WTC11 (cell line): ENCODE measurements around the gene NPIPB6. TPM values are rescaled to one million over a fixed set of nuclear protein-coding genes. Genes with fewer than 3 reads are reported as not detected.

Experiments used
- ATAC-seq: fragments of 200-7000 bp; cut with Tn5 transposase; 2 replicates; pipeline ENCODE4 v1.10.0; 2021; ENCODE audit warnings: mild to moderate bottlenecking, moderate library complexity
- CTCF ChIA-PET: fragments of 300-600 bp; sonication (Branson Sonifier 250); formaldehyde crosslinking; loops from one replicate; lab custom pipeline; 2021; ENCODE audit warnings: antibody characterized with exemption; lab: Charles Lee
- POLR2A ChIA-PET: fragments of 350-600 bp; sonication (Branson Sonifier 250); formaldehyde crosslinking; loops from one replicate; lab custom pipeline; 2021; ENCODE audit warnings: antibody characterized with exemption; lab: Charles Lee
- DNase-seq: peaks from one replicate; pipeline ENCODE4 v3.0.0; 2021; ENCODE audit warnings: low spot score
- H3K27ac Mint-ChIP-seq: 2 replicates; pipeline ENCODE4 v1.8.0; 2021; ENCODE audit warnings: mixed read lengths
- H3K27me3 Mint-ChIP-seq: 2 replicates; pipeline ENCODE4 v1.8.0; 2021; ENCODE audit warnings: low read depth, mild to moderate bottlenecking, moderate library complexity, mixed read lengths
- H3K36me3 Mint-ChIP-seq: 2 replicates; pipeline ENCODE4 v1.8.0; 2021; ENCODE audit warnings: mixed read lengths
- H3K4me1 Mint-ChIP-seq: 2 replicates; pipeline ENCODE4 v1.8.0; 2022; ENCODE audit warnings: mixed read lengths
- H3K4me3 Mint-ChIP-seq: 2 replicates; pipeline ENCODE4 v1.8.0; 2021; ENCODE audit warnings: mild to moderate bottlenecking, moderate library complexity, mixed read lengths
- H3K9me3 Mint-ChIP-seq: 2 replicates; pipeline ENCODE4 v1.8.0; 2021; ENCODE audit warnings: mixed read lengths
- GRHL2 ChIP-seq: fragments of 250-450 bp; sonication (Bioruptor Pico); IDR thresholded peaks from 2 replicates; pipeline ENCODE4 v1.8.0; 2022; ENCODE audit warnings: mild to moderate bottlenecking, moderate library complexity; ENCODE audit not compliant: insufficient replicate concordance, severe bottlenecking
- HMGA2 ChIP-seq: fragments of 250-450 bp; sonication (Bioruptor Pico); IDR thresholded peaks from 2 replicates; pipeline ENCODE4 v1.4.0; 2021; ENCODE audit warnings: mild to moderate bottlenecking, moderate library complexity
- JAZF1 ChIP-seq: fragments of 250-450 bp; sonication (Bioruptor Pico); IDR thresholded peaks from 2 replicates; pipeline ENCODE4 v1.9.0; 2021; ENCODE audit warnings: moderate library complexity, mild to moderate bottlenecking, inconsistent platforms
- JUN ChIP-seq: sonication (generic); formaldehyde crosslinking; IDR thresholded peaks from 2 replicates; pipeline ENCODE4 v1.8.0; 2023; ENCODE audit warnings: mild to moderate bottlenecking, missing genetic modification reagents
- KAT7 ChIP-seq: sonication (generic); formaldehyde crosslinking; IDR thresholded peaks from 2 replicates; pipeline ENCODE4 v1.8.1; 2023; ENCODE audit warnings: missing genetic modification reagents, mild to moderate bottlenecking, borderline replicate concordance
- RORB ChIP-seq: fragments of 250-450 bp; sonication (Bioruptor Pico); IDR thresholded peaks from 2 replicates; pipeline ENCODE4 v1.9.0; 2021; ENCODE audit warnings: mild to moderate bottlenecking
- SMAD3 ChIP-seq: sonication (generic); formaldehyde crosslinking; IDR thresholded peaks from 2 replicates; pipeline ENCODE4 v1.8.0; 2022; ENCODE audit warnings: missing genetic modification reagents, mild to moderate bottlenecking, borderline replicate concordance
- ZNF138 ChIP-seq: sonication (generic); formaldehyde crosslinking; conservative IDR thresholded peaks from 2 replicates; pipeline ENCODE4 v1.8.1; 2022; ENCODE audit warnings: mild to moderate bottlenecking, moderate library complexity, missing genetic modification reagents
- ZNF263 ChIP-seq: sonication (generic); formaldehyde crosslinking; IDR thresholded peaks from 2 replicates; pipeline ENCODE4 v1.8.1; 2022; ENCODE audit warnings: low read depth, mild to moderate bottlenecking, moderate library complexity, missing genetic modification reagents
- total RNA-seq: library from RNA; stranded (reverse); gene quantifications from 3 replicates; pipeline ENCODE4 v1.2.3, GENCODE V29; 2021
- TF ChIP-seq, protein P1 (sequence below): fragments of 250-450 bp; sonication (Bioruptor Pico); IDR thresholded peaks from 2 replicates; pipeline ENCODE4 v1.9.0; 2021; ENCODE audit warnings: mild to moderate bottlenecking
- TF ChIP-seq, protein P2 (sequence below): fragments of 200-600 bp; IDR thresholded peaks from 2 replicates; pipeline ENCODE4 v1.8.0; 2022; ENCODE audit warnings: antibody characterized with exemption
- TF ChIP-seq, protein P3 (sequence below): sonication (generic); formaldehyde crosslinking; conservative IDR thresholded peaks from 2 replicates; pipeline ENCODE4 v1.8.1; 2022; ENCODE audit warnings: mild to moderate bottlenecking, missing genetic modification reagents
- TF ChIP-seq, protein P4 (sequence below): sonication (generic); formaldehyde crosslinking; IDR thresholded peaks from 2 replicates; pipeline ENCODE4 v1.8.1; 2023; ENCODE audit warnings: mild to moderate bottlenecking, missing genetic modification reagents
- TF ChIP-seq, protein P5 (sequence below): sonication (generic); formaldehyde crosslinking; IDR thresholded peaks from 2 replicates; pipeline ENCODE4 v1.8.0; 2022; ENCODE audit warnings: mild to moderate bottlenecking, missing genetic modification reagents
- TF ChIP-seq, protein P6 (sequence below): fragments of 250-450 bp; sonication (Bioruptor Pico); IDR thresholded peaks from 2 replicates; pipeline ENCODE4 v1.9.0; 2021; ENCODE audit warnings: mild to moderate bottlenecking, borderline replicate concordance

Gene NPIPB6
- total RNA-seq, 1 experiment from 2014 or later = 0.83 TPM

DNA sequence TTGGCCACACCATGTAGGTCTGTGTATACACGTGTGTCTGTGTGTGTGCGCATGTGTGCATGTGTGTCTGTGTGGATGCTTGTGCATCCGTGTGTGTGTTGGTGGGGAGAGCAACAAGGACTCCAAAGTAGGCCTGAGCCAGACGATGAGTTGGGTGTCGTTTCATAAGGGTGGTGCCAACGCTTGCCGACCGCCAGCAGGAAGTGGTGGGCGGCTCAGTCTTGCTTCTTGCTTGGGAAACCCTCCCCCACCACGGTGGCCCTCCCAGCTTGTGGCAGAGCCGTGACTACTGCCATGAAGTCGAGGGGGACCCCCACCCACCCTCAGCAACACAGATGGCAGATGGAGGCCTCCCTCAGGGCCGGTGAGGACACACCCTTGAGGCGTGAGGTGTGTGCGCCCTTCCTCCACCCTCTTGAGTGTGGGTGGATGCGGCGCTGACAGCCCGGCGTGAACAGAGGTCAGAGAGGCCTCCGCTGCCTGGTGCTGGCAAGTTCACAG is 53.4 kb downstream of the NPIPB6 start:
- Mint-ChIP-seq H3K9me3 (no peaks in the 10 kb centered on the region; the same call in 1 of the 2 replicates), H3K36me3 (peaks cover 35% of the 10 kb centered on the region), H3K4me1 (no peaks in the 10 kb centered on the region), H3K27me3 (no peaks in the 10 kb centered on the region), H3K4me3 (no peak overlapping the region), H3K27ac (no peak overlapping the region)
- no peak for DNase-seq
- no peak for ATAC-seq
- ChIA-PET CTCF (interaction anchor here (4.4 kb wide), 1 partner anchor 12 kb away, joined by 18 read pairs; no protein-coding TSS in a partner anchor), POLR2A (no interaction called here)
- TF ChIP-seq RORB (CRISPR knock-in tag) = no peak
- TF ChIP-seq HMGA2 (CRISPR knock-in tag) = no peak
- TF ChIP-seq ZNF263 = no peak
- TF ChIP-seq, protein P1, sequence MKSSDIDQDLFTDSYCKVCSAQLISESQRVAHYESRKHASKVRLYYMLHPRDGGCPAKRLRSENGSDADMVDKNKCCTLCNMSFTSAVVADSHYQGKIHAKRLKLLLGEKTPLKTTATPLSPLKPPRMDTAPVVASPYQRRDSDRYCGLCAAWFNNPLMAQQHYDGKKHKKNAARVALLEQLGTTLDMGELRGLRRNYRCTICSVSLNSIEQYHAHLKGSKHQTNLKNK (CRISPR knock-in tag) = no peak
- TF ChIP-seq, protein P2, sequence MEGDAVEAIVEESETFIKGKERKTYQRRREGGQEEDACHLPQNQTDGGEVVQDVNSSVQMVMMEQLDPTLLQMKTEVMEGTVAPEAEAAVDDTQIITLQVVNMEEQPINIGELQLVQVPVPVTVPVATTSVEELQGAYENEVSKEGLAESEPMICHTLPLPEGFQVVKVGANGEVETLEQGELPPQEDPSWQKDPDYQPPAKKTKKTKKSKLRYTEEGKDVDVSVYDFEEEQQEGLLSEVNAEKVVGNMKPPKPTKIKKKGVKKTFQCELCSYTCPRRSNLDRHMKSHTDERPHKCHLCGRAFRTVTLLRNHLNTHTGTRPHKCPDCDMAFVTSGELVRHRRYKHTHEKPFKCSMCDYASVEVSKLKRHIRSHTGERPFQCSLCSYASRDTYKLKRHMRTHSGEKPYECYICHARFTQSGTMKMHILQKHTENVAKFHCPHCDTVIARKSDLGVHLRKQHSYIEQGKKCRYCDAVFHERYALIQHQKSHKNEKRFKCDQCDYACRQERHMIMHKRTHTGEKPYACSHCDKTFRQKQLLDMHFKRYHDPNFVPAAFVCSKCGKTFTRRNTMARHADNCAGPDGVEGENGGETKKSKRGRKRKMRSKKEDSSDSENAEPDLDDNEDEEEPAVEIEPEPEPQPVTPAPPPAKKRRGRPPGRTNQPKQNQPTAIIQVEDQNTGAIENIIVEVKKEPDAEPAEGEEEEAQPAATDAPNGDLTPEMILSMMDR = no peak
- TF ChIP-seq SMAD3 (CRISPR knock-in tag) = no peak
- TF ChIP-seq, protein P3, sequence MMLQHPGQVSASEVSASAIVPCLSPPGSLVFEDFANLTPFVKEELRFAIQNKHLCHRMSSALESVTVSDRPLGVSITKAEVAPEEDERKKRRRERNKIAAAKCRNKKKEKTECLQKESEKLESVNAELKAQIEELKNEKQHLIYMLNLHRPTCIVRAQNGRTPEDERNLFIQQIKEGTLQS (CRISPR knock-in tag) = no peak
- TF ChIP-seq GRHL2 (CRISPR knock-in tag) = no peak
- TF ChIP-seq, protein P4, sequence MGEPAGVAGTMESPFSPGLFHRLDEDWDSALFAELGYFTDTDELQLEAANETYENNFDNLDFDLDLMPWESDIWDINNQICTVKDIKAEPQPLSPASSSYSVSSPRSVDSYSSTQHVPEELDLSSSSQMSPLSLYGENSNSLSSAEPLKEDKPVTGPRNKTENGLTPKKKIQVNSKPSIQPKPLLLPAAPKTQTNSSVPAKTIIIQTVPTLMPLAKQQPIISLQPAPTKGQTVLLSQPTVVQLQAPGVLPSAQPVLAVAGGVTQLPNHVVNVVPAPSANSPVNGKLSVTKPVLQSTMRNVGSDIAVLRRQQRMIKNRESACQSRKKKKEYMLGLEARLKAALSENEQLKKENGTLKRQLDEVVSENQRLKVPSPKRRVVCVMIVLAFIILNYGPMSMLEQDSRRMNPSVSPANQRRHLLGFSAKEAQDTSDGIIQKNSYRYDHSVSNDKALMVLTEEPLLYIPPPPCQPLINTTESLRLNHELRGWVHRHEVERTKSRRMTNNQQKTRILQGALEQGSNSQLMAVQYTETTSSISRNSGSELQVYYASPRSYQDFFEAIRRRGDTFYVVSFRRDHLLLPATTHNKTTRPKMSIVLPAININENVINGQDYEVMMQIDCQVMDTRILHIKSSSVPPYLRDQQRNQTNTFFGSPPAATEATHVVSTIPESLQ (CRISPR knock-in tag) = no peak
- no peak for TF ChIP-seq JAZF1 (CRISPR knock-in tag)
- no peak for TF ChIP-seq KAT7 (CRISPR knock-in tag)
- TF ChIP-seq, protein P5, sequence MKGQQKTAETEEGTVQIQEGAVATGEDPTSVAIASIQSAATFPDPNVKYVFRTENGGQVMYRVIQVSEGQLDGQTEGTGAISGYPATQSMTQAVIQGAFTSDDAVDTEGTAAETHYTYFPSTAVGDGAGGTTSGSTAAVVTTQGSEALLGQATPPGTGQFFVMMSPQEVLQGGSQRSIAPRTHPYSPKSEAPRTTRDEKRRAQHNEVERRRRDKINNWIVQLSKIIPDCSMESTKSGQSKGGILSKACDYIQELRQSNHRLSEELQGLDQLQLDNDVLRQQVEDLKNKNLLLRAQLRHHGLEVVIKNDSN (CRISPR knock-in tag) = no peak
- TF ChIP-seq JUN = no peak
- TF ChIP-seq ZNF138 (CRISPR knock-in tag) = no peak
- TF ChIP-seq, protein P6, sequence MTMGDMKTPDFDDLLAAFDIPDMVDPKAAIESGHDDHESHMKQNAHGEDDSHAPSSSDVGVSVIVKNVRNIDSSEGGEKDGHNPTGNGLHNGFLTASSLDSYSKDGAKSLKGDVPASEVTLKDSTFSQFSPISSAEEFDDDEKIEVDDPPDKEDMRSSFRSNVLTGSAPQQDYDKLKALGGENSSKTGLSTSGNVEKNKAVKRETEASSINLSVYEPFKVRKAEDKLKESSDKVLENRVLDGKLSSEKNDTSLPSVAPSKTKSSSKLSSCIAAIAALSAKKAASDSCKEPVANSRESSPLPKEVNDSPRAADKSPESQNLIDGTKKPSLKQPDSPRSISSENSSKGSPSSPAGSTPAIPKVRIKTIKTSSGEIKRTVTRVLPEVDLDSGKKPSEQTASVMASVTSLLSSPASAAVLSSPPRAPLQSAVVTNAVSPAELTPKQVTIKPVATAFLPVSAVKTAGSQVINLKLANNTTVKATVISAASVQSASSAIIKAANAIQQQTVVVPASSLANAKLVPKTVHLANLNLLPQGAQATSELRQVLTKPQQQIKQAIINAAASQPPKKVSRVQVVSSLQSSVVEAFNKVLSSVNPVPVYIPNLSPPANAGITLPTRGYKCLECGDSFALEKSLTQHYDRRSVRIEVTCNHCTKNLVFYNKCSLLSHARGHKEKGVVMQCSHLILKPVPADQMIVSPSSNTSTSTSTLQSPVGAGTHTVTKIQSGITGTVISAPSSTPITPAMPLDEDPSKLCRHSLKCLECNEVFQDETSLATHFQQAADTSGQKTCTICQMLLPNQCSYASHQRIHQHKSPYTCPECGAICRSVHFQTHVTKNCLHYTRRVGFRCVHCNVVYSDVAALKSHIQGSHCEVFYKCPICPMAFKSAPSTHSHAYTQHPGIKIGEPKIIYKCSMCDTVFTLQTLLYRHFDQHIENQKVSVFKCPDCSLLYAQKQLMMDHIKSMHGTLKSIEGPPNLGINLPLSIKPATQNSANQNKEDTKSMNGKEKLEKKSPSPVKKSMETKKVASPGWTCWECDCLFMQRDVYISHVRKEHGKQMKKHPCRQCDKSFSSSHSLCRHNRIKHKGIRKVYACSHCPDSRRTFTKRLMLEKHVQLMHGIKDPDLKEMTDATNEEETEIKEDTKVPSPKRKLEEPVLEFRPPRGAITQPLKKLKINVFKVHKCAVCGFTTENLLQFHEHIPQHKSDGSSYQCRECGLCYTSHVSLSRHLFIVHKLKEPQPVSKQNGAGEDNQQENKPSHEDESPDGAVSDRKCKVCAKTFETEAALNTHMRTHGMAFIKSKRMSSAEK = no peak
